Endothelial cell of umbilical vein (primary cell): ENCODE measurements around the gene RNF213. TPM values are rescaled to one million over a fixed set of nuclear protein-coding genes. Genes with fewer than 3 reads are reported as not detected.

Experiments
- BruUV-seq: library from RNA; stranded (reverse); fragments of 400-500 nt; replicated peaks from 2 replicates; lab custom pipeline; 2021; lab: Mats Ljungman, UMichigan
- CTCF ChIA-PET: fragments of 300-600, 350-600 bp; sonication (Branson Sonifier 250); formaldehyde crosslinking; loops from one replicate; lab custom pipeline; 2021; ENCODE audit warnings: antibody characterized with exemption, inconsistent platforms; lab: Charles Lee
- POLR2A ChIA-PET: fragments of 300-600, 350-600 bp; sonication (Branson Sonifier 250); formaldehyde crosslinking; loops from one replicate; lab custom pipeline; 2021; ENCODE audit warnings: antibody characterized with exemption, inconsistent platforms; lab: Charles Lee
- DNase-seq: peaks from one replicate; pipeline ENCODE4 v3.0.0-alpha.2; 2011; ENCODE audit warnings: low read depth, low spot score
- FAIRE-seq: peaks from 2 replicates; lab custom pipeline; 2011; peaks lifted over from hg19 to GRCh38; lab: Jason Lieb, UNC
- H2AFZ ChIP-seq: 2 replicates; pipeline ENCODE4 v1.6.0; 2012; ENCODE audit warnings: low read depth, low read length, control low read depth, inconsistent platforms
- H3K27ac ChIP-seq: 2 replicates; pipeline ENCODE4 v1.5.1; 2011; ENCODE audit warnings: low read depth, mild to moderate bottlenecking, control low read depth, low read length, moderate library complexity; ENCODE audit not compliant: insufficient read depth
- H3K27me3 ChIP-seq, 2 experiments: 2 replicates each; pipeline versions ENCODE4 v1.6.0 to v1.6.1; 2011; ENCODE audit warnings: low read length in 2 of 2, mixed read lengths in 1 of 2; ENCODE audit not compliant: control insufficient read depth in 2 of 2, insufficient read depth in 2 of 2
- H3K36me3 ChIP-seq, 2 experiments: 2 replicates in 1 of 2; 3 replicates in 1 of 2; pipeline ENCODE4 v1.5.1; 2011; ENCODE audit warnings: low read length in 2 of 2, mild to moderate bottlenecking in 1 of 2, moderate library complexity in 1 of 2; ENCODE audit not compliant: control insufficient read depth in 2 of 2, insufficient read depth in 2 of 2; ENCODE audit errors: extremely low read depth in 1 of 2
- H3K4me1 ChIP-seq: 3 replicates; pipeline ENCODE4 v1.5.1; 2011; ENCODE audit warnings: mild to moderate bottlenecking, low read length; ENCODE audit not compliant: control insufficient read depth, insufficient read depth; ENCODE audit errors: extremely low read depth
- H3K4me2 ChIP-seq: 2 replicates; pipeline ENCODE4 v1.6.1; 2011; ENCODE audit warnings: low read length, control low read depth, mixed read lengths; ENCODE audit not compliant: insufficient read depth
- H3K4me3 ChIP-seq, 3 experiments: fragments of 200-600 bp in 1 of 3; sonication (generic), shearing (Covaris generic) in 1 of 3; replicated peaks in 1 of 3; 2 replicates each; pipeline ENCODE4 v1.5.1; 2011 to 2016; ENCODE audit warnings: control low read depth in 3 of 3, low read length in 3 of 3, mild to moderate bottlenecking in 2 of 3, inconsistent platforms in 1 of 3, low read depth in 1 of 3, moderate library complexity in 1 of 3; ENCODE audit not compliant: insufficient read depth in 1 of 3
- H3K79me2 ChIP-seq: 2 replicates; pipeline ENCODE4 v1.6.0; 2012; ENCODE audit warnings: low read length, inconsistent platforms; ENCODE audit not compliant: control insufficient read depth, insufficient read depth
- H3K9ac ChIP-seq: replicated peaks from 2 replicates; pipeline ENCODE3; 2011; ENCODE audit warnings: low read length, control low read depth; ENCODE audit not compliant: insufficient read depth; ENCODE audit errors: extremely low read depth
- H3K9me1 ChIP-seq: replicated peaks from 3 replicates; pipeline ENCODE4 v1.6.0; 2011; ENCODE audit warnings: mild to moderate bottlenecking, low read length; ENCODE audit not compliant: control insufficient read depth, insufficient read depth; ENCODE audit errors: extremely low read depth
- H3K9me3 ChIP-seq: replicated peaks from 2 replicates; pipeline ENCODE4 v1.5.1; 2012; ENCODE audit warnings: low read length, inconsistent platforms; ENCODE audit not compliant: control insufficient read depth, insufficient read depth
- H4K20me1 ChIP-seq: replicated peaks from 2 replicates; pipeline ENCODE3; 2011; ENCODE audit warnings: mild to moderate bottlenecking, low read length; ENCODE audit not compliant: control insufficient read depth, insufficient read depth; ENCODE audit errors: extremely low read depth
- EZH2 ChIP-seq: IDR thresholded peaks from 2 replicates; pipeline ENCODE4 v1.6.1; 2012; ENCODE audit warnings: borderline replicate concordance, low read depth, mild to moderate bottlenecking, moderate library complexity, low read length, inconsistent platforms; ENCODE audit not compliant: severe bottlenecking
- JUN ChIP-seq: IDR thresholded peaks from 2 replicates; pipeline ENCODE4 v1.6.1; 2011; ENCODE audit warnings: borderline replicate concordance, low read depth; ENCODE audit not compliant: insufficient read length, insufficient read depth
- POLR2AphosphoS5 ChIP-seq: IDR thresholded peaks from 2 replicates; pipeline ENCODE4 v1.6.1; 2012; ENCODE audit warnings: low read depth, mild to moderate bottlenecking, control low read depth, low read length, moderate library complexity; ENCODE audit not compliant: insufficient read depth
- dilution Hi-C: fragments of 300-500 bp; cut with MboI; formaldehyde crosslinking; loops from one replicate; pipeline ENCODE4 v1.15.0; 2019; ENCODE audit warnings: low sequenced_read_pairs; ENCODE audit not compliant: extremely low pct_ligation_motif_present
- intact Hi-C: fragments of 100-400 bp; cut with micrococcal nuclease; formaldehyde crosslinking; loops from one replicate; pipeline ENCODE4 v1.10.0; 2022
- polyA plus RNA-seq, 4 experiments: library from polyadenylated mRNA; depleted of rRNA in 3 of 4; stranded (reverse) in 3 of 4; unstranded in 1 of 4; fragments of >200 nt; gene quantifications; 2 replicates each; pipeline versions ENCODE4 v1.2.1 to v1.2.3, GENCODE V29; 2011 to 2012; ENCODE audit warnings: missing spikeins in 1 of 4
- total RNA-seq: library from RNA; stranded (reverse); gene quantifications from 2 replicates; pipeline ENCODE4 v1.2.3, GENCODE V29; 2021
- TF ChIP-seq, protein P1 (sequence below), 2 donors: IDR thresholded peaks; 1 replicate in 1 of 2; 2 replicates in 1 of 2; pipeline ENCODE4 v1.5.1; 2011; ENCODE audit warnings: low read length in 2 of 2, mild to moderate bottlenecking in 2 of 2, moderate library complexity in 2 of 2, control low read depth in 1 of 2, inconsistent platforms in 1 of 2, low read depth in 1 of 2; ENCODE audit not compliant: insufficient read depth in 1 of 2; ENCODE audit errors: extremely low read depth in 1 of 2

The RNF213 gene
- total and polyA plus RNA-seq, 2 donors (not counting 3 experiments of a cell fraction or from before 2014, with no cell fraction given) = 36.5 to 116 TPM

- Histone ChIP-seq H3K27me3 (no peaks in the 10 kb centered on the region), H3K9ac (no peak overlapping the region), H3K79me2 (peaks cover 2% of the 10 kb centered on the region), H3K4me3 (no peak overlapping the region), H3K4me1 (peaks cover 20% of the 10 kb centered on the region), H4K20me1 (no peaks in the 10 kb centered on the region), H2AFZ (no peak overlapping the region), H3K9me3 (no peaks in the 10 kb centered on the region), H3K36me3 (peaks cover 0 to 9% of the 10 kb centered on the region in 2 experiments), H3K9me1 (no peaks in the 10 kb centered on the region), H3K27ac (peak overlapping the region; percentile 13), H3K4me2 (peak overlapping the region; percentile 19)
- dilution Hi-C loops (no loop called here), intact Hi-C loops (loop anchor here (2.0 kb wide), 1 partner anchor 15 kb away; no protein-coding TSS in a partner anchor)
- no TSS peak for BruUV-seq
- ChIA-PET POLR2A (no interaction called here), CTCF (interaction anchor here (1.0 to 4.6 kb wide), 5 partner anchors 9 to 82 kb away, joined by 3 to 35 read pairs (median 3); no protein-coding TSS in a partner anchor)
- peak; percentile 86 for FAIRE-seq
- TF ChIP-seq, protein P1, sequence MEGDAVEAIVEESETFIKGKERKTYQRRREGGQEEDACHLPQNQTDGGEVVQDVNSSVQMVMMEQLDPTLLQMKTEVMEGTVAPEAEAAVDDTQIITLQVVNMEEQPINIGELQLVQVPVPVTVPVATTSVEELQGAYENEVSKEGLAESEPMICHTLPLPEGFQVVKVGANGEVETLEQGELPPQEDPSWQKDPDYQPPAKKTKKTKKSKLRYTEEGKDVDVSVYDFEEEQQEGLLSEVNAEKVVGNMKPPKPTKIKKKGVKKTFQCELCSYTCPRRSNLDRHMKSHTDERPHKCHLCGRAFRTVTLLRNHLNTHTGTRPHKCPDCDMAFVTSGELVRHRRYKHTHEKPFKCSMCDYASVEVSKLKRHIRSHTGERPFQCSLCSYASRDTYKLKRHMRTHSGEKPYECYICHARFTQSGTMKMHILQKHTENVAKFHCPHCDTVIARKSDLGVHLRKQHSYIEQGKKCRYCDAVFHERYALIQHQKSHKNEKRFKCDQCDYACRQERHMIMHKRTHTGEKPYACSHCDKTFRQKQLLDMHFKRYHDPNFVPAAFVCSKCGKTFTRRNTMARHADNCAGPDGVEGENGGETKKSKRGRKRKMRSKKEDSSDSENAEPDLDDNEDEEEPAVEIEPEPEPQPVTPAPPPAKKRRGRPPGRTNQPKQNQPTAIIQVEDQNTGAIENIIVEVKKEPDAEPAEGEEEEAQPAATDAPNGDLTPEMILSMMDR (IDR thresholded peaks at IDR 0.05; ENCODE audit: extremely low read depth in 1 of 2, insufficient read depth in 1 of 2, low read depth in 1 of 2, low read length in 2 of 2) = no peak
- TF ChIP-seq JUN (no peak), EZH2 (no peak), POLR2AphosphoS5 (peak; percentile 19)
- DNase-seq = no peak
Measured at GRCh38 chr17:80277751-80278671, 17.4 kb downstream of the RNF213 start.
